Measurements from ENCODE around the gene PECR.
"Not testable (repeated sequence)": the region's sequence is repeated elsewhere in the genome, so short reads cannot be mapped to it uniquely, and the experiment has no call there.

The PECR gene

DNA sequence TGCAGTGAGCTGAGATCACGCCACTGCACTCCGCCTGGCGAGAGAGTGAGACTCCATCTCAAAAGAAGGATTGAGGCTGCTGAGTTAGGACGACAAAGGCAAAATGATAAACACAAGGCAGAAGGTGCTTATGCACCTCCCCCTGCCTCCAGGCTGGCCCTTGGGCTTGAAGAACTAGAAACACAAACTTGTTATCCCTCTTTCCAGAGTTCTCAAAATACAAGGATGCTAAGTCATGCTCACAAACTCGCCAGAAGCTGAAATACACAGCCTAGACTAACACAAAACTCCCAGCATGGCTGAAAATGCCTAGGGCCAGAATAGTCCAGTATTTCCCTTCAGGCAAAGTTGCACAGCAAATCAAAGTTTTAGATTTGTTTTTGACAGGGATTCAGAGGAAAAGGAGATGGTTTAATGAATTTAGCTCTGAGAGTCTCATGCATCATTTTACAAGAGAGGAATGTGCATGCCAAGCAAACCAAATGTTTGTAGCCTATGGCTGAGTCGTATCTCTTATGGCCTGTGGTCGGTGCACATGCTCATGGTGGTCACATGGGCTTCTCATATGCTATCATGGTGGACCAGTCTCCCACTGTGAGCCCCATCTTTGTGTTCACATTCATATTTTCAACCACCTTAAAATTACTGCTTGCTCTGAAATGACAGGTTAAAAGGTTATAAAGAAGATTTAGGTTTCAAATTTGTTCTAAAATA, 52.0 kb downstream of the PECR start:
- no peak for DNase-seq (ENCODE audit: low read depth, low spot score)

DNA sequence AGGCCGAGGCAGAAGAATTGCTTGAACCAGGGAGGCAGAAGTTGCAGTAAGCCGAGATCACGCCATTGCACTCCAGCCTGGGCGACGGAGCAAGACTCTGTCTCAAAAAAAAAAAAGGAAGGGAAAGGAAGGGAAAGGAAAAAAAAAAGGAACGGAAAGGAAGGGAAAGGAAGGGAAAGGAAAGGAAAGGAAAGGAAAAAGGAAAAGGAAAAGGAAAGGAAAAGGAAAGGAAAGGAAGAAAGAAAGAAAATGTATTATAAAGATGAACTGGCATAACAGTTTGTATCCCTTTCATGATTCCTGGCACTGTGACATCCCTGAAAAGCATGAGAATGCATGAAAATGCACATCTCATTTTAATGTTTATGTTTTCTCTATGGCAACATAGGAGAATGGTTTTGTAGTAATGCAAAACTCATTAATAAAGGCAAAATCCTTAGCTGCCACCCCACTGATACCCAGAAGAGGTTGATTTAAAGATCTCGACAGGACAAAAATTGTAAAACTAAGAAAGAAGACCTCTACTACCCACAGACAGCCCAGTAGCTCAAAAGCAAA, 56.8 kb downstream of the PECR start:
- DNase-seq (ENCODE audit: low read depth, low spot score) = no peak

DNA sequence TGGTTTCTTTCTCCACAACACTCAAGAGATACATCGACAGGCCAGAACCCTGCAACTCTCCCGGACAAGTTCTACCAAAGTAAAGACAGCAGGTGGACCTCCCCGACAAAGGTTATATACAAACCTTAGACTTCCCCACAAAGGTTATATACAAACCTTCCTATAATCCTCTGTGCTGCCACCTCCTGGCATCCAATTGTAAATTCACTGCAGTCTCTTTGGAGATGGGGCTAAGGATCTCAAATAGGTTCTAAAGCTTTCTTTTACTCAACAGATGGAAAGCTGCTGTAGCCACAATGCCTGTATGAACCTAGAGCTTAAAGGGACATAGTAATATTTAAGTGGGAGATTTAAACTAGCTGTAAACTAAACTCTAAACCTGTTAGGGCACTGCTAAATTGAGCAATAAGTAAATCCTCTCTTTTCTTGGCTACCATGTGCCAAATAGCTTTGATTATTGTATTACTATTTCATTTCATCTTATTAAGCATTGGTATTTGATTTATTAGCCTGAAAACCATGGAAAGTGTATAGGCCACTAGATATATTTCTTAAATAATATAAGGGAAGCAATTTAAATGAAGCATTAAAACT, 58.5 kb downstream of the PECR start:
- DNase-seq (ENCODE audit: low read depth, low spot score) = no peak

DNA sequence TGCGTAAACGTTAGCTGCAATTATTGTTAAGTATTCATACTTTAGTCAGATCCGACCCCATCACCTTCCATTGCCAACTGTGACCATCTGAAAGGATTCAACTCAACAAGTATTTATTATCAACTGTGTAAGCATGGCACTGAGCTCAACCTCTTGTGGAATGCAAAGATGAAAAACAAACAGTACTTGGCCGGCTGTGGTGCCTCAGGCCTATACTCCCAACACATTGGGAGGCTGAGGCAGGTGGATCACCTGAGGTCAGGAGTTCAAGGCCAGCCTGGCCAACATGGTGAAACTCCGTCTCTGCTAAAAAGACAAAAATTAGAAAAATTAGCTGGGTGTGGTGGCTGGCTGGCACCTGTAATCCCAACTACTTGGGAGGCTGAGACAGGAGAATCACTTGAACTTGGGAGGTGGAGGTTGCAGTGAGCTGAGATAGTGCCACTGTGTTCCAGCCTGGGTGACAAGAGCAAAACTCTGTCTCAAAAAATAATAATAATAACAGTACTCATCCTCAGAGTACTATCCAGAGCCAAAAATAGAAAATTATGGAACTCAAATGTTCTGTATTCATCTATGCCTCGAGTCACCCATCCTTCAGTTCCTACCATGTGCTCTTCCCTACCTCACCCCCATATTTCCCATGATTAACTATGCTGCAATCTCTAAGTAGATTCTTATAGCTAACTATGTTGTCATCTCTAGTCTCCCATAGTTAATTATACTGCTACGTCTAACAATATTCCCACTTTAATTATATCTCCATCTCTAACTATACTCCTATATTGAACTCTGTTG, 59.6 kb downstream of the PECR start:
- DNase-seq (ENCODE audit: low read depth, low spot score) = no peak

DNA sequence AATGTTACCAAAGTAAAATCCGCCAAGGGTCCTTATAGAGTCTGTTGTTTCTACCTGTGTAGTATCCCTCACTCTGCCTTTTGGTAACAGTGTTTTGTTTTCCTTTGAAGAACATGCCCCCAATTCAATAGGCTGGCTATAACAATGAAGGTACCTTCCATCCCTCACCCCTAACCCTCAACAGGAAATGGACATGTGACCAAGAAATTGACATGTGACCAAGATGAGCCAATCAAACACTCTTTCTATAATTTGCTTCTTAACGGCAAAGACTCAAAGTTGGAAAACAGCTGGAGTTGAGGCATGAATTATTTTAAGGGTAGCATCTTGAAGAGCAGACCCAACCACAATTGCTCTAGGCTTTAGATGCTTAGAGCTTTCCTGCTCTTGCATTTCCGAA, 62.9 kb downstream of the PECR start:
- DNase-seq (ENCODE audit: low read depth, low spot score) = no peak

DNA sequence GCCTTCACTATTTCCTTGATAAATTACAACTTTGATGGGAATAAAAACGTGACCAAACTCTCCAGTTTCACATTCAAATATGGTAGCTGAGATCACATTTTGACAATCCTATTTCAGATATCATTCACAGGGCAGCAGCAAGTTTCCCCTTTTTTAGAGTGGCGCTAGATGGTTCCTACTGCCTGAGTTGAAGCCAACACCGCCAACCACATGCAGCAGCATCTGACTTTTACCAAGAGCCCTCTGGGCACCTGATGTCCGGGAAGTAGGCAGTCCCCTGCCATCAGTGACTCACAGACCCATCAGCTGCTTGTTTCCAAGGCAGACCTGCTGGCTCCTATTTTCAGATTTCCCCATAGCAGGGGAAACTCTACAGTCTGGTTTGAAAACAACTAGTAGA, 64.2 kb downstream of the PECR start:
- DNase-seq (ENCODE audit: low read depth, low spot score) = no peak

DNA sequence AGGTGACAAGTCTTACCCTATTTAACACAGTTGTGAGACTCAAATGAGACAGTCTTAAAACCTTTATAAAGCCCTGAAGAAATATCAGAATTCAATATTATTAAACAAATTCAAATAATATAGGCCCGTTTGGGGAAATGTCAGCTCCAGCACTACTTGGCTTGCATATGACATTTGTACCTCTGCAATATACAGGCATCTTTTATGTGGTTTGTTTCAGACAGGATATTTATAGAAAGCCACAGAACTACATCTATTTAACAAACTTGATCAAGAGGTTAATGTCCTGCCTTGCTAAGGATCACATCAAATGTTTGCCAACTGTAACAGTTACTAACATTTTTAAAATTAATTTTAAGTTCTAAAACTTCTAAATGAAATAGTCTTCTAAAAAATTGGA, 65.0 kb downstream of the PECR start:
- DNase-seq (ENCODE audit: low read depth, low spot score) = no peak

DNA sequence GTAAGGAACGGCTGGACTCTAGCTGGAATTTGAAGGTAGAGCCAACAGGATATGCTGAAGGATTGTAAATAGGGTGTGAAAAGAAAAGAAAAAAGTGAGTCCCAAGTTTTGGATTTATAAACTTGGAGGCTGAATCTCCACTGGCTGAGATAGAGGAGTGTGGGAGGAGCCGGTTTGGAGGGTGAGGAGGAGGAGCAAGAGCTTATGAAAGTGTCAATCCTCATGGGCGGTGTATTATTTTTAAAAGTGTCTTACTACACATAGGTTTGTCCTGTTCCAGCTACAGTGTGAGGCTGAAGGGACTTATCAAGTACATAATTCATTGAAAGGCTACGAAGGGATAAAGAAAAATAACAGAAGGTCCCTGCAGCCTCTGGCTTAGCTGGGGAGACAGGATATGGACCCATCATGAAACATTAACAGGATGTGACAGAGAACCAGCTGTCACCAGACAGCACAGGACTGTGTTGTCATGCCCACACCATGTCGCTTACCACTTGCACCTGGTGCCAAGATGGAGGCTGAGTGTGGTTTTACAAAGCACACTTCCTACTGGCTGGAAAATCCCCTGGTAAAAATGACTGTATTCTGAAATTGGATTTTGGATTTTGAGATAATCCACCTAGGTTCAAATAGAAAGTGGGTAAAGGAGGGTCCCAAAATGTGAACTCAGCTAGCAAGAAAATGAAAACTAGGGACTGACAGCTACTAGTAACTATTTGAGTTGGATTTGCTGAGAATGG, 65.7 kb downstream of the PECR start:
- no peak for DNase-seq (ENCODE audit: low read depth, low spot score)

DNA sequence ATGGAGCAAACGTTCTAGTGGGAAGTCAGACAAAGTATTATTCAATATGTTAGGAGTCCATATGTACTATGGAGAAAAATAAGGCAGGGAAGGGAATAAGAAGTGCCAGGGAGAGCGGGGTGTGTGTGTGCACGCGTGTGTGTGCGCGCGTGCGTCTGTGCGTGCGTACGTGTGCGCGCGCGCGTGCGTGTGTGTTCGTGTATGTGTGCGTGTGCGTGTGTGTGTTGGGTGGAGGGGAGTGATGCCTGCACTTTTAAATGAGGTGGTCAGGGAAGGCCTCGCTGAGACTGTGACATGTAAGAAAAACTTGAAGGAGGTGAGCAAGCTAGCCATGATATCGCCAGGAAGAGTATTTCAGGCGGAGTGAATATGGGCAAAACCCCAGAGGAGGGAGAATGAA, 66.6 kb downstream of the PECR start:
- no peak for DNase-seq (ENCODE audit: low read depth, low spot score)

DNA sequence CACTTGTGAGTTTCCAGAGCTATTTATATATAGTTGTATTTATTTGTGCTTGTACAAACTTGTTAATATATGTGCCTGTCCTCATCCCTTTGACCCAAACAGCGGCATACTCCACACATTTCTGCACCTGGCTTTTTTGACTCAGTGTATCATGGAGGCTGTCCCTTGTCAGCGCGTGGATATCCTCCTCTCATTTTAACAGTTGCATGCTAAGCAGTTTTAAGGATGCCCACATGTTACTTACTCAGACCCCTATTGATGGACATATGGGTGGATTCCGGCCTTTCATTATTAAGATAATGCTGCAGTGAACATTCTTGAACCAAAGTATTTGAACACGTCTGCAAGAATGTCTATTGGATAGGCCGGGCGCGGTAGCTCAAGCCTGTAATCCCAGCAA, 67.6 kb downstream of the PECR start:
- DNase-seq (ENCODE audit: low read depth, low spot score) = no peak

DNA sequence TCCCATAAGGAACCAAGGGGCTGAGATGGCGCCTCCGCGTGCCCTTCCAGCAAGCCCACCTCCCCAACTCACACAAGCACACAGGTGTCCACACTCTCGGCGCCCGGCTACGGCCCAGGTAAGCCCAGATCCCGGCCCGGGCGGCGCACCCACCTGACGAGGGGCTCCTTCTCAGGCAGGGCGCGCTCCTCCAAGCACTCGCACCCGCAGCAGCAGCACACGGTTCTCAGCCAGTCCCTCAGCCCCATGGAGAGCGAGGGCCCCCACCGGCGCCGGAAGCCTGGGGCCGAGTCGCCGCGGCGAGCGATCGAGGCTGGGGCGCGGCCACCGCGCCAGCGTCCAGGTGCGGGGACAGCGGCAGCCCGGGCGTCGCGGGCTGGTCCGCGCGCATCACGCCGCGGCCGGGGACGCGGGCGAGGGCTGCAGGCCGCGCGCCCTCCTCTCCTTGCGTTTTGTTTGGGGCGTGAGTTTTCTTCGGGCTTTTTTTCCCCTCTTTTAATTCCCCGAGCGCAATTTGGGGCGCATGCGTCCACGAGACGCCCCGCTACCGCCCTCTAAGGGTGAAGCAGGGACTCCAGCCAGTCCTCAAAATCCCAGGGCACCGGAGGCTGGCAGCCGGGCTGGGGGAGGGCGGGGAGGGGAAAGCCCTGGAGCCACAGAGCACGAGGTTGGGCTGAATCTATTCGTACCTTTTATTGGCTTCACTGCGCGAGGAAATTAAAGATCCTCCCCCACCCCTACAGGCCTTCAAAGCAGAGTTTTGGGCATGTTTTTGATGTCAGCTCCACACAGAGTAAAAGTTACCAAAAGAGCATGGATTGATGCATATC, 68.3 kb downstream of the PECR start, which contains the start of gene MREG:
Gene MREG, minus strand, starts transcription at position 472 of the 830 bp plus-strand sequence. Its CDS starts 224 bp downstream, at position 248.
- peak; percentile 56 for DNase-seq (ENCODE audit: low read depth, low spot score)

DNA sequence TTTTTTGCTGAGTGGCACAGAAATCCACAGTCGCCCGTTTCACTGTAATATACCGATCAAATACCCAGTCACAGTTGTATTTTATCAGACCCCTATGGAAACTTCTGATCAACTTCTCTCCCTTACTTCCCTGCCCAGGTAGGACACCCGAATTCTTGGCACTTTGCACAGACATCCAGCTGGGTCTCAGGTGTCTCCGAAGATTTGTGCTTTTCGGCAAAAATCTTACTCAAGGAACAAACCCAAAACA, 68.9 kb downstream of the PECR start:
- DNase-seq (ENCODE audit: low read depth, low spot score) = no peak

DNA sequence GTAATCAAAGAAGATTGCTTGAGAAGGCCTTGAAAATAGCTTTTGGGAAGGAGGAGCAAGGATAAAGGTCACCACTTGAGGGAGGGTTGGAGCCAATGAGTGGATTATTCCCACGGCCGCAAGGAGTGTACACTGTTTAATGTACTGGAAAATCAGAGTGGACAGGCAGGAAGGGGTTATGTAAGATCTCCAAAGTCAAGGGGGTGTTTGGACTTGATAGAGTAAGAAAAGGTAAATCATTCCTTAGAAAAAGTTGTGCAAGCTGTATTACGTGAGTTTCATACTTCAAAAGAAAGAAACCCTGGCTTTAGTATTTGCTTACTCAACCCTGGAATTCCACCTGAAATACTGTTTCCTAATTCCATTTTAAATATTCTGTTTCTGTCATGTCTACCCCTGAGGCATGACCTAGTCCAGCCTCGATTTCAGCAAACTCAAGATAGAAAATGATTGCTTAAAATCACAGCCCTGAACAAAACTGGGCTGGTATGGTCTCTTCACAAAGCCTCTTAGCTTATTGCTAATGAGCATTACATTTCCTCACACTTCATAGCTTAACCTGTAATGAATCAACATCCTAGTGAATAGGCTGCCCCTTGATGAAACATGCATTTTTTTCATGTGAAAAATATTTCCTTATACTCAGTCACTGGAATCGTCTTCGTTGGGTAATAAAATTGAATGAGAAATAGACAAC, 69.3 kb downstream of the PECR start:
- no peak for DNase-seq (ENCODE audit: low read depth, low spot score)

DNA sequence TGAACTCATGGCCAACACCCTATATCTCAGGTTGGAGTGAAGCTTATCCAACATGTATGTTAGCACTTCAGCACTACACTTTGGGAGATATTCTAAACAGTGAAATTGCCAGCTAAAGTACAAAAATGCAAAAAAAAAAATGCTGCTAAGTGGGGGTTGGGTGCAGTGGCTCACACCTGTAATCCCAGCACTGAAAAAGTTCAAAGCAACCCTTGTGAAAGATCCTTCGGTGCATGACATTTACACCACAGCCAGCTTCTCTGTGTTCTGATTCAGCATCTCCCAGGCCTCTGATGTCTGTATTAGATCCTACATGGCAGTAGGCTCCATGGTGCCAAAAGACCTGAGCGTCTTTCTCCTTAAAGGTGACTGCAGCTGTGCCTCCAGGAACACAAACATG, 72.4 kb downstream of the PECR start:
- not testable (repeated sequence) for DNase-seq (ENCODE audit: low read depth, low spot score)

DNA sequence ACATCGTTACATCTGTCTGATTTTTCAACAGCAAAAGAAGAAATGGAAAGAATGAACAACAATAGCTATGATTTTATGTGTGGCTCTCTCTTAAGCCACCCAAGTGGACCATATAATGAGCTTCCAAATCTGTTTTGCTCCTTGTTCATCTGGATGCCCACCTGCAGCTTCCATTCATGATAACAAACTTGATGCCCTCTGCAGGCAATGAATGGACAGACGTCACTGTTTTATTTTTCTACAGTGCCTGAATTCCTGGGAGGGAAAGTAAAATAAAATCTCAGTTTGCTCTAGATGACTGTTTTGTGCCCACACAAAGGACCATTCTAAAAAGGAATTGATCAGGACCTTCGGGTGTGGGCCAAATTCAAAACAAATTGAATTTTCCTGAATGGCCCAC, 73.2 kb downstream of the PECR start:
- DNase-seq (ENCODE audit: low read depth, low spot score) = no peak

DNA sequence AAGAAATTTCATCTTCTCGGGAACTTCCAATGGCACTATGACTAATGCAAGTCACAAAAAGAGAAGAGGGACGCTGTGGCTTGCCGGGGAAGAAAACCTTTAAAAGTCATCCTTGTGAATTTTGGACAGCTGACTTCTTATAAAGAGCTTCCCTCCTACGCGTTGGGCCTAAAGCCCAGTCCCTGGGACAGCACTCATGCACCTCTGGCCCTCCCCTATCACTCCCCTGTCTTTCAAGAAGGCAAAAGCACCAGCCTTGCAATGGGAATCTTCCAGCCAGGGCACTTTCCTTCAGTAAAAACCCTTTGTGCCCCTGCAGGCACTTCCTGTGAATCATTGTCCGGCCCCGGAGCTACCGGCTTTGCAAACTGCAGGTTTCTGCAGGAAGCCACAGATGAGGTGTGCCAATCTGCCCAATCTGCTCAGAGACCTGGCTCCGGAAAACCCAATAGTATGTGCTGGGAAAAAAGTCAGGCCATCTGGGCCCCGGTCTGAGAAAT, 75.4 kb downstream of the PECR start:
- peak; percentile 82 for DNase-seq (ENCODE audit: low read depth, low spot score)

DNA sequence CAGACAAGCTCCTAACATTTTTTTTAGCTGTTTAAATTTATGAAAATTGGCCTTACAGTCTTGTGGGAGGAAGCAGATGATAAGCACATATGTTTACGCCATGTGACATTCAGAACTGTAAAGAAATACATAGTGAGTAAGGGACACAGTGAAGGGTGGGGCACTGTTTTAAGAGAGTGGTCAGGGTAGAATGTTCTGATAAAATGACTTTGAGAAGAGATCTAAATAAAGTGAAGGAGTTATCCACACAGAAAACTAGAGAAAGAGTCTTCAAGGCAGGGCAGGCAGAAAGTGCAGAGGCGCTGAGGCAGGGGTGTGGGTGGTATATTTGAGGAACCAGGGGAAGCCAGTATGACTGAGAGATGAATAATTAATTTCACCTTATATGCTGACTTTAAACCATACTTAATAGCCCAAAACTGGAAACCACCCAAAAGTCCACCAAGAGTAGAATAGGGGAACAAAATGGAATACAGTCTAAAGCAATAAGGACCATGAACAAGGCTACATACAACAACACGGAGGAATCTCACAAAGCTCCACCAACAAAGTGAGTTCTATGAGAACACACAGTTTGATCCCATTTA, 76.8 kb downstream of the PECR start:
- no peak for DNase-seq (ENCODE audit: low read depth, low spot score)

DNA sequence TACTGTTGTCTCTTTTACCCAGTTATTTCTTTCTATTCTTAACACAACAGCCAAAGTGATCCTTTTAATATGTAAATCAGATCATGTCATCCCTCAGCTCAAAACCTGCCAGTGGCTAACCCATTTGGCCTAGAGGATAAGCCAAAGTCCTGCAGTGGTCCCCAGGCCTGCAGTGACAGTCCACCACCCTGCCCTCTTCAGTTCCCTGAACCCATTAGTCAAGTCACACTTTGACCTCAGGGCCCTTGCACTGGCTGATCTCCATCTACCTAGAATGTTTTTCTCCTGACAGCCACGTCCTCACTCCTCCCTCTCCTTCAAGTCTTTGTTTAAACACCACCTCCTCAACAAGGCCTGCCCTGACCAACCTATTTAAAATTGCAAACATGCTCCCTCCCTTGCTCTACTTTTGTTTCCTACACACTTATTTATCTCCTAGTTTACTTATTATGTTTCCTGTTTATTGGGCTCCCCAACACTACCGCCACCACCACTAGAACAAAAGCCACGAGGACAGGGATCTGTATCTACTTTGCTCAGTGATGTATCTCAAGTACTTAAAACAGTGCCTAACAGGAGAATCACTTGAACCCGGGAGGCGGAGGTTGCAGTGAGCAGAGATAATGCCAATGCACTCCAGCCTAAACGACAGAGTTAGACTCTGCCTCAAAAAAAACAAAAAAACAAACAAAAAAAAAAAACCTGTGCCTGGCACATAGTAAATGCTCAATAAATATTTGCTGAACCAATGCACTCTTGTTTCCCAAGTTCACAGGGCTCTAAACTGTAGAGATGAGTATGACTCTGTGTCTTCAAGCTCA, 77.5 kb downstream of the PECR start:
- no peak for DNase-seq (ENCODE audit: low read depth, low spot score)

DNA sequence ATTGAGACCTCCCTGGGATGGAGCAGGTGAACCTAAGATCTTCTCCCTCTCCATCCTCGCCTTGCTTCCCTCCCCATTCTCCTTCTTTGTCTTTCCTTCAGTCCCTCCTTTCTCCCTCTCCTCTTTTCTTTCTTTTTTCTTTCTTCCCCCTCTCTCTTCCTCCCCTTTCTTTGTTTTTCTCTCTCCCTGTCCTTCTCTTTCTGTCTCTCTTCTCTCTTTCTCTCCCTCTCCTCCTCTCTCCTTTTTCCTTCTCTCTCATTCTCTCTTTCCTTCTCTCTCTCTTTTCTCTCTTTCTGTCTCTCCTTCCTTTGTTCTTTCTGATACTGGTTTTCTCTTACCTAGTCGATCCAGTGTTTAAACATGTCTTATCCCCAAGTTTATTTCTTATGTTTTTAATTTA, 78.9 kb downstream of the PECR start:
- no peak for DNase-seq (ENCODE audit: low read depth, low spot score)
